Lung (tissue), 16 donors: ENCODE measurements around the gene EPS8L2. TPM values are rescaled to one million over a fixed set of nuclear protein-coding genes. Genes with fewer than 3 reads are reported as not detected.
A peak's percentile ranks its signal among the peaks of the same experiment; 100 is the strongest.

Source experiments
- ATAC-seq: fragments of 200-7000 bp; cut with Tn5 transposase; one replicate; pipeline ENCODE4 v1.9.1; 2020; ENCODE audit warnings: moderate number of reproducible peaks; ENCODE audit not compliant: insufficient read depth, low FRiP score
- DNase-seq, 3 donors: peaks; one replicate each; pipeline ENCODE4 v3.0.0-alpha.2; 2013 to 2017
- H3K27ac ChIP-seq, 2 donors: one replicate each; pipeline ENCODE4 v1.5.1; 2013; ENCODE audit warnings: mild to moderate bottlenecking in 2 of 2, moderate library complexity in 2 of 2, control low read depth in 1 of 2, inconsistent platforms in 1 of 2, low read depth in 1 of 2, low read length in 1 of 2
- H3K27me3 ChIP-seq, 3 donors: one replicate each; pipeline ENCODE4 v1.5.1; 2013; ENCODE audit warnings: low read length in 2 of 3; ENCODE audit not compliant: control insufficient read depth in 3 of 3, insufficient read depth in 3 of 3
- H3K36me3 ChIP-seq, 4 donors: one replicate each; pipeline ENCODE4 v1.5.1; 2013; ENCODE audit warnings: low read length in 4 of 4, mild to moderate bottlenecking in 1 of 4, moderate library complexity in 1 of 4; ENCODE audit not compliant: control insufficient read depth in 4 of 4, insufficient read depth in 4 of 4
- H3K4me1 ChIP-seq, 5 donors: one replicate each; pipeline ENCODE4 v1.5.1; 2013; ENCODE audit warnings: low read length in 5 of 5, mild to moderate bottlenecking in 2 of 5, moderate library complexity in 1 of 5; ENCODE audit not compliant: control insufficient read depth in 5 of 5, insufficient read depth in 5 of 5
- H3K4me3 ChIP-seq: one replicate; pipeline ENCODE4 v1.5.1; 2013; ENCODE audit warnings: mild to moderate bottlenecking, control low read depth, moderate library complexity
- H3K9ac ChIP-seq, 2 donors: one replicate each; pipeline ENCODE4 v1.5.1; 2013; ENCODE audit warnings: low read length in 2 of 2, control low read depth in 1 of 2; ENCODE audit not compliant: insufficient read depth in 1 of 2
- H3K9me3 ChIP-seq, 4 donors: one replicate each; pipeline ENCODE4 v1.5.1; 2013; ENCODE audit warnings: low read length in 3 of 4, mild to moderate bottlenecking in 1 of 4, moderate library complexity in 1 of 4; ENCODE audit not compliant: control insufficient read depth in 4 of 4, insufficient read depth in 3 of 4
- CTCF ChIP-seq: IDR thresholded peaks from 2 replicates; pipeline ENCODE4 v1.5.1; 2012; ENCODE audit warnings: mild to moderate bottlenecking; ENCODE audit errors: control extremely low read depth, extremely low read depth
- WGBS, 2 donors: extraction: QIAGEN DNeasy Blood & Tissue Kit; methylation state at CpG; one replicate each; pipeline ENCODE4 v1.1.7; 2013; 5-methylcytosine and 5-hydroxymethylcytosine counted together
- long read RNA-seq, 5 donors: transcript quantifications; one replicate each; lab custom pipeline, GENCODE V29; 2026
- polyA plus RNA-seq, 2 donors: library from polyadenylated mRNA; stranded (reverse); fragments of 200-250 nt; gene quantifications; one replicate each; pipeline ENCODE4 v1.2.1, GENCODE V29; 2013
- total RNA-seq, 2 donors: library from RNA; depleted of rRNA in 1 of 2; stranded (reverse); fragments of >200 nt in 1 of 2; gene quantifications; one replicate each; pipeline ENCODE4 v1.2.1, GENCODE V29; 2014 to 2021
- donor health status: control.
- donor health status: control.
- donor health status: Bipolar disorder and iron deficiency.
- donor health status: healthy.
- donor health status: DM: yes; HTN: yes; CAD: no.

Gene EPS8L2
- total RNA-seq (100 to 1,000 TPM in 1 of 2 donors, 10 to 100 TPM in 1; 92.4 to 166 TPM), polyA plus RNA-seq (100 to 1,000 TPM in 1 of 2 donors, 10 to 100 TPM in 1; 35.6 to 114 TPM)
- long read RNA-seq, donor 1, partial matches to known transcripts: 7 of 9 reads
- long read RNA-seq, donor 1, other reads (novel, unspliced or antisense): 0 of 9 reads
- long read RNA-seq, donor 2, partial matches to known transcripts: 0 of 2 reads
- long read RNA-seq, donor 2, other reads (novel, unspliced or antisense): 0 of 2 reads
- long read RNA-seq, donor 3, partial matches to known transcripts: 0 of 7 reads
- long read RNA-seq, donor 3, other reads (novel, unspliced or antisense): 0 of 7 reads
- long read RNA-seq, donor 4, partial matches to known transcripts: 6 of 7 reads
- long read RNA-seq, donor 4, other reads (novel, unspliced or antisense): 0 of 7 reads
- long read RNA-seq, donor 5, partial matches to known transcripts: 0 of 6 reads
- long read RNA-seq, donor 5, other reads (novel, unspliced or antisense): 0 of 6 reads

GRCh38 chr11:705646-706438 lies at the start of gene EPS8L2:
Gene EPS8L2, plus strand, starts transcription at chr11:706231. Its CDS starts 3,177 bp downstream, at chr11:709408.
- peak within 1 kb of the TSS in 1 of 2 donors; percentile 25 for H3K9ac ChIP-seq
- H3K9me3 ChIP-seq: no peaks in the 10 kb centered on the region
- DNase-seq (no peak), ATAC-seq (peak; percentile 13)
- H3K4me1 ChIP-seq: peaks cover 0 to 30% (median 0%) of the 10 kb centered on the region in 5 donors
- H3K4me3 ChIP-seq: peak within 1 kb of the TSS; percentile 54
- no peak for TF ChIP-seq CTCF
- H3K27ac ChIP-seq: peak within 1 kb of the TSS in 1 of 2 donors; percentile 80
- peaks cover 0 to 4% (median 0%) of the 10 kb centered on the region in 3 donors for H3K27me3 ChIP-seq
- peaks cover 0 to 12% (median under 1%) of the 10 kb centered on the region in 4 donors for H3K36me3 ChIP-seq
- WGBS, 2 donors: 8 to 9% methylated on average over 60 to 90 of the region's 90 CpGs

GRCh38 chr11:656426-656825 lies 49.6 kb upstream of the EPS8L2 start:
- no peaks in the 10 kb centered on the region for H3K27me3 ChIP-seq
- ATAC-seq (no peak), DNase-seq (no peak)
- peaks cover 0 to 32% (median 4%) of the 10 kb centered on the region in 4 donors for H3K36me3 ChIP-seq
- peaks cover 0 to 2% (median 0%) of the 10 kb centered on the region in 5 donors for H3K4me1 ChIP-seq
- H3K9ac ChIP-seq: no peak overlapping the region
- peaks cover 0 to 4% (median 0%) of the 10 kb centered on the region in 4 donors for H3K9me3 ChIP-seq
- no peak overlapping the region for H3K4me3 ChIP-seq
- TF ChIP-seq CTCF: no peak
- 93 to 94% methylated on average over 14 of the region's 14 CpGs for WGBS, 2 donors
- H3K27ac ChIP-seq: no peak overlapping the region

- DNase-seq: no peak
- 90 to 91% methylated on average over 7 of the region's 7 CpGs for WGBS, 2 donors
- H3K36me3 ChIP-seq: peaks cover 0 to 35% (median 4%) of the 10 kb centered on the region in 4 donors
- no peak overlapping the region for H3K9ac ChIP-seq
- H3K4me1 ChIP-seq: peaks cover 0 to 2% (median 0%) of the 10 kb centered on the region in 5 donors
- no peak for ATAC-seq
- no peaks in the 10 kb centered on the region for H3K27me3 ChIP-seq
- no peak overlapping the region for H3K27ac ChIP-seq
- H3K9me3 ChIP-seq: peaks cover 0 to 4% (median 0%) of the 10 kb centered on the region in 4 donors
- no peak overlapping the region for H3K4me3 ChIP-seq
- TF ChIP-seq CTCF: no peak
Measured at GRCh38 chr11:656866-657265, 49.2 kb upstream of the EPS8L2 start.
